OCI-LY3 (cell line): ENCODE results near the gene ARHGAP12.

ENCODE experiments used
- H2AFZ ChIP-seq: fragments of 200-600, 300-600 bp; shearing (Covaris generic); 2 replicates; pipeline ENCODE4 v1.6.0; 2014; ENCODE audit warnings: antibody characterized with exemption, low read depth, low read length
- H3K27ac ChIP-seq: fragments of 200-600, 300-600 bp; sonication (generic); 2 replicates; pipeline ENCODE4 v1.5.1; 2014; ENCODE audit warnings: mild to moderate bottlenecking, low read length, moderate library complexity, mixed read lengths
- H3K27me3 ChIP-seq: fragments of 200-600, 300-600 bp; sonication (generic); 2 replicates; pipeline ENCODE4 v1.6.1; 2014; ENCODE audit warnings: low read depth, low read length, mixed read lengths
- H3K36me3 ChIP-seq: fragments of 200-600, 300-600 bp; sonication (generic); replicated peaks from 2 replicates; pipeline ENCODE3; 2014; ENCODE audit warnings: low read depth, low read length, mixed read lengths
- H3K4me1 ChIP-seq: fragments of 300-600, 200-600 bp; sonication (generic); 2 replicates; pipeline ENCODE4 v1.6.1; 2014; ENCODE audit warnings: low read length, mixed read lengths
- H3K4me2 ChIP-seq: fragments of 200-600, 300-600 bp; sonication (generic); 2 replicates; pipeline ENCODE4 v1.6.1; 2014; ENCODE audit warnings: low read length, mixed read lengths
- H3K4me3 ChIP-seq: fragments of 300-600, 200-600 bp; sonication (generic); 2 replicates; pipeline ENCODE4 v1.5.1; 2014; ENCODE audit warnings: antibody characterized with exemption, mild to moderate bottlenecking, low read length, moderate library complexity
- H3K79me2 ChIP-seq: fragments of 300-600, 200-600 bp; shearing (Covaris generic); 2 replicates; pipeline ENCODE4 v1.6.1; 2014; ENCODE audit warnings: mild to moderate bottlenecking, low read length, mixed read lengths
- H3K9ac ChIP-seq: fragments of 300-600, 200-600 bp; shearing (Covaris generic); 2 replicates; pipeline ENCODE4 v1.6.0; 2014; ENCODE audit warnings: mild to moderate bottlenecking, low read length, moderate library complexity
- H3K9me3 ChIP-seq: fragments of 200-600, 300-600 bp; shearing (Covaris generic); 2 replicates; pipeline ENCODE4 v1.6.1; 2014; ENCODE audit warnings: low read length, mixed read lengths; ENCODE audit not compliant: insufficient read depth
- H4K20me1 ChIP-seq: fragments of 200-600, 300-600 bp; sonication (generic); 2 replicates; pipeline ENCODE4 v1.6.1; 2016; ENCODE audit warnings: low read length, mixed read lengths; ENCODE audit not compliant: insufficient read depth
- CTCF ChIP-seq: fragments of 200-600, 300-600 bp; sonication (generic); IDR thresholded peaks from 2 replicates; pipeline ENCODE4 v1.5.1; 2014; ENCODE audit warnings: antibody characterized with exemption, low read length, low read depth
- EZH2phosphoT487 ChIP-seq: fragments of 200-600 bp; shearing (Covaris generic); IDR thresholded peaks from 2 replicates; pipeline ENCODE4 v1.6.1; 2018; ENCODE audit warnings: antibody characterized with exemption, mixed run types, low read depth

ARHGAP12 gene

DNA sequence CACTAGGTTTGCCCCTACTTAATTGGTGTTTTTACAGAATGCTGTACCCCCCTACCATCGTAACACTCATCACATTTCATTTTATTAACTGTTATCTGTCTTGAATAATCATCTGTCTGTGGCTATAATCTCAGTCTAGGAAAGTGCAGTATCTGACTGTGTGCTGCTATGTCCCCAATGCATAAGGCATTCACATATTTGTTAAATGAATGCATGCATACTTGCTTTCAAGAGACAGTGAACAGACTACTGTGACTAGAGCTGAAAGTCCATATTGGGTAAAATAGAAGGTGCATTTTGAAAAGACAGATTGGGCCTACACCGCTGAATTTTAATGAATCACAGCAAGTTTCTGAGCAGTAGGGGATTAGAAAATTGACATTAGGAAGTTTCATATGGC is 112.3 kb downstream of the ARHGAP12 start:
- Histone ChIP-seq H3K79me2 (no peaks in the 10 kb centered on the region), H3K4me1 (no peaks in the 10 kb centered on the region), H3K9me3 (no peaks in the 10 kb centered on the region), H3K36me3 (no peaks in the 10 kb centered on the region), H2AFZ (no peak overlapping the region), H4K20me1 (no peaks in the 10 kb centered on the region), H3K4me2 (no peak overlapping the region), H3K9ac (no peak overlapping the region), H3K27me3 (no peaks in the 10 kb centered on the region), H3K4me3 (no peak overlapping the region), H3K27ac (no peak overlapping the region)
- TF ChIP-seq CTCF (no peak), EZH2phosphoT487 (no peak)

DNA sequence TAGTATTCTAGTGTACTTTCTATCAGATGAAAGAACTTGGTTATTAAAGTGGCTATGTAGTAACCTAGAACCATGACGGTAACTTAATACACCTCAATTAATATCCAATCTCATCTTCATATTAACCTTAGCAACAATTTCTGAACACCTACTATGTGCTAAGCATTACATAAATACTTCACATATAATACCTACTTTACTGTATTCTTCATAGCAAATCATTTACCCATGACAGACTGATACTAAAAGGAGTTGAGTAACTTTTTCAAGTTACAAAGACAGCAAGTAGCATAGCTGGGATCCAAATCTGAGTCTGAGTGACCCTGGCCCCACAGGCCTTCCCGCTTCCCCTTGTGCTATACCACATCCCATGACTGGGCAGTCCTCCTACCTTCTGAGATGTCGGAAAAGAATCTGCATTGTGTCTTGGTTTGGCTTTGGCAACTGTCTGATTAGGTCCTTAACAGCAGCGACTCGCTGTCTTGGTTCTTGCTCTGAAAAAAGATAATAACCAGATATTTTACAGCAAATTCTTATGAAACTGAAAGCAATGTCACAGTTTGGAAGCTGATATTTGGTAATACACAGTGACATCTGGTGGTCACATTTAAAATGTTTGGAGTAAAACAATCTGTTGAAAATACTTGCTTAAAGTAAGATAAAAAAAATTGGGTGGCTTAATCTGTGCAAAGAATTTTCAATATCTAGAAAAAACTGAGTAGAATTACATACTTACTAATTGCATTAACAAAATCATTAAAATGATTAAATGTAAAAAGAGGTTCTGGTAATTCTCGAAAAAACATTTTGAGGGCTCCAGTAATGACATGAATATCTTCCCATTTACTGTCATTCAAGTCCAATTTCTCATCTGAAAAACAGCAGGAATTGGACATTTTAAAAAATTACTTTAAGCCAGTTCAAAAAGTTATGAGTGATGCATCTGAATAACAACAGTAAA is 120.1 kb downstream of the ARHGAP12 start:
- Histone ChIP-seq H3K9me3 (no peaks in the 10 kb centered on the region), H3K79me2 (no peaks in the 10 kb centered on the region), H3K27me3 (no peaks in the 10 kb centered on the region), H3K4me2 (peak overlapping the region; percentile 94), H3K27ac (peak overlapping the region; percentile 40), H3K36me3 (no peaks in the 10 kb centered on the region), H2AFZ (peak overlapping the region; percentile 93), H3K4me3 (peak overlapping the region; percentile 79), H3K9ac (peak overlapping the region; percentile 62), H3K4me1 (peaks cover 6% of the 10 kb centered on the region), H4K20me1 (no peaks in the 10 kb centered on the region)
- TF ChIP-seq EZH2phosphoT487 (no peak), CTCF (peak; percentile 58)

DNA sequence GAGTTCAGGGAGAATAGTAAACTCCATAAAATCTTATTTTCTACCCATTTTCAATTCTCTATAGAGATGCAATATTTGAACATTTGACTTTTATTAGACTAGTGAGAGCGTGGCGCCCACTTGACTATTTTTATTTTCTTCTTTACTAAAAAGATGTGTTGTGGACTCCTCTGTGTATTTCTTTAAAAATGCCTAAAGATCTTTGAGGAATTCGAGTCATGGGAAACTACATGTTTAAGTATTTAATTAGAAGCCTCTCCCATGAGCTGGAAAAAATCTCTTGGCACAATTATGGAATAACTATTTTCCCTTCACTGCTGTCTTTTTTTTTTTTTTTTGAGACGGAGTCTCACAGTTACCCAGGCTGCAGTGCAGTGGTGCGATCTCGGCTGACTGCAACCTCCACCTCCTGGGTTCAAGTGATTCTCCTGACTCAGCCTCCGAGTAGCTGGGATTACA is 124.2 kb downstream of the ARHGAP12 start:
- Histone ChIP-seq H3K27ac (no peak overlapping the region), H3K4me2 (no peak overlapping the region), H3K4me1 (peaks cover 6% of the 10 kb centered on the region), H3K27me3 (no peaks in the 10 kb centered on the region), H3K9ac (no peak overlapping the region), H3K9me3 (no peaks in the 10 kb centered on the region), H3K79me2 (no peaks in the 10 kb centered on the region), H3K4me3 (no peak overlapping the region), H4K20me1 (no peaks in the 10 kb centered on the region), H2AFZ (no peak overlapping the region), H3K36me3 (no peaks in the 10 kb centered on the region)
- TF ChIP-seq CTCF = no peak
- TF ChIP-seq EZH2phosphoT487 = no peak

- Histone ChIP-seq H3K4me2 (no peak overlapping the region), H3K79me2 (no peaks in the 10 kb centered on the region), H3K4me3 (no peak overlapping the region), H2AFZ (no peak overlapping the region), H4K20me1 (no peaks in the 10 kb centered on the region), H3K4me1 (peaks cover 6% of the 10 kb centered on the region), H3K9me3 (no peaks in the 10 kb centered on the region), H3K27me3 (no peaks in the 10 kb centered on the region), H3K27ac (no peak overlapping the region), H3K9ac (no peak overlapping the region), H3K36me3 (no peaks in the 10 kb centered on the region)
- TF ChIP-seq CTCF (no peak), EZH2phosphoT487 (no peak)
Observed at GRCh38 chr10:31803606-31804351, 124.9 kb downstream of the ARHGAP12 start.
